GDM1 (cell line): ENCODE results near the gene MAP4K1.
"Not testable (repeated sequence)": the region's sequence is repeated elsewhere in the genome, so short reads cannot be mapped to it uniquely, and the experiment has no call there.

Experiments used
- DNase-seq: peaks from one replicate; lab custom pipeline; 2025; lab: John Stamatoyannopoulos, UW

MAP4K1 gene

GRCh38 chr19:38569368-38569983, 48.3 kb downstream of the MAP4K1 start:
- DNase-seq: no peak

DNA sequence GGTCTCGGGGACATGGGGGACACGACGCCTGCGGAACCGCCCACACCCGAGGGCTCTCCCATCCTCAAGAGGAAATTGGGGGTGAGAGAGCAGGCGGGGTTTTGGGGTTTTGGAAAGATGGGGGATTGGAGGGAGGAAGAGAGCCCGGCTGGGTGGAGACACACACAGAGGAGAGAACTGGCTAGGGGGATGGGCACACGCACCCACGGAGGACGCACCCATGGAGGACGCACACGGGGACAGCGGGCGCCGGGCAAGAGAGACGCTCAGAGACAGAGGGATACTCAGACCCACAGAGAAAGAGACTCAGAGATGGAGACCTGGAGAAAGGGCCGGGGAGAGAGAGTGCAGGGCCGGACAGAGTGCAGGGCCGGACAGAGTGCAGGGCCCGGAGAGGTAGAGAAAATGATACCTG, 52.1 kb downstream of the MAP4K1 start:
- no peak for DNase-seq

DNA sequence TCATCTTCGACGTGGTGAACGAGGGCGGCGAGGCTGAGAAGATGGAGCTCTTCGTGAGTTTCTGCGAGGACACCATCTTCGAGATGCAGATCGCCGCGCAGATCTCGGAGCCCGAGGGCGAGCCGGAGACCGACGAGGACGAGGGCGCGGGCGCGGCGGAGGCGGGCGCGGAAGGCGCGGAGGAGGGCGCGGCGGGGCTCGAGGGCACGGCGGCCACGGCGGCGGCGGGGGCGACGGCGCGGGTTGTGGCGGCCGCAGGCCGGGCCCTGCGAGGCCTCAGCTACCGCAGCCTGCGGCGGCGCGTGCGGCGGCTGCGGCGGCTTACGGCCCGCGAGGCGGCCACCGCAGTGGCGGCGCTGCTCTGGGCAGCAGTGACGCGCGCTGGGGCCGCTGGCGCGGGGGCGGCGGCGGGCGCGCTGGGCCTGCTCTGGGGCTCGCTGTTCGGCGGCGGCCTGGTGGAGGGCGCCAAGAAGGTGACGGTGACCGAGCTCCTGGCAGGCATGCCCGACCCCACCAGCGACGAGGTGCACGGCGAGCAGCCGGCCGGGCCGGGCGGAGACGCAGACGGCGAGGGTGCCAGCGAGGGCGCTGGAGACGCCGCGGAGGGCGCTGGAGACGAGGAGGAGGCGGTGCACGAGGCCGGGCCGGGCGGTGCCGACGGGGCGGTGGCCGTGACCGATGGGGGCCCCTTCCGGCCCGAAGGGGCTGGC, 52.6 kb downstream of the MAP4K1 start:
- DNase-seq: no peak

DNA sequence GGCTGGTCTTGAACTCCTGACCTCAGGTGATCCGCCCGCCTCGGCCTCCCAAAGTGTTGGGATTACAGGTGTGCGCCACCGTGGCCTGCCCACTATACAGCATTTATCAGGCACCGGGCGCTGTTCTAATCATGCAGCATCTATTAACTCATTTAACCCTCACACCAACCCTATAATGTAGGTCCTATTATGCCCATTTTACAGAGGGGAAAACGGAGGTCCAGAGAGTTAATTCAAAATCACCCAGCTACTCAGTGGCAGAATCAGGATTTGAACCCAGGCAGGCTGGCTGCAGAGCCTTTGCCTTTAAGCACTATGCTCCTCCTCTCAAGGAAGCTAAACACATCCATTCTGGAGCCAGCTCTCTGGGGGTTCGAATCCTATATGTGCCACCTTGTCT, 54.3 kb downstream of the MAP4K1 start:
- no peak for DNase-seq

GRCh38 chr19:38562096-38562495, 55.7 kb downstream of the MAP4K1 start:
- no peak for DNase-seq

- no peak for DNase-seq
Measured at GRCh38 chr19:38561658-38562057, 56.1 kb downstream of the MAP4K1 start.

- no peak for DNase-seq
Measured at GRCh38 chr19:38561053-38561606, 56.6 kb downstream of the MAP4K1 start.

DNA sequence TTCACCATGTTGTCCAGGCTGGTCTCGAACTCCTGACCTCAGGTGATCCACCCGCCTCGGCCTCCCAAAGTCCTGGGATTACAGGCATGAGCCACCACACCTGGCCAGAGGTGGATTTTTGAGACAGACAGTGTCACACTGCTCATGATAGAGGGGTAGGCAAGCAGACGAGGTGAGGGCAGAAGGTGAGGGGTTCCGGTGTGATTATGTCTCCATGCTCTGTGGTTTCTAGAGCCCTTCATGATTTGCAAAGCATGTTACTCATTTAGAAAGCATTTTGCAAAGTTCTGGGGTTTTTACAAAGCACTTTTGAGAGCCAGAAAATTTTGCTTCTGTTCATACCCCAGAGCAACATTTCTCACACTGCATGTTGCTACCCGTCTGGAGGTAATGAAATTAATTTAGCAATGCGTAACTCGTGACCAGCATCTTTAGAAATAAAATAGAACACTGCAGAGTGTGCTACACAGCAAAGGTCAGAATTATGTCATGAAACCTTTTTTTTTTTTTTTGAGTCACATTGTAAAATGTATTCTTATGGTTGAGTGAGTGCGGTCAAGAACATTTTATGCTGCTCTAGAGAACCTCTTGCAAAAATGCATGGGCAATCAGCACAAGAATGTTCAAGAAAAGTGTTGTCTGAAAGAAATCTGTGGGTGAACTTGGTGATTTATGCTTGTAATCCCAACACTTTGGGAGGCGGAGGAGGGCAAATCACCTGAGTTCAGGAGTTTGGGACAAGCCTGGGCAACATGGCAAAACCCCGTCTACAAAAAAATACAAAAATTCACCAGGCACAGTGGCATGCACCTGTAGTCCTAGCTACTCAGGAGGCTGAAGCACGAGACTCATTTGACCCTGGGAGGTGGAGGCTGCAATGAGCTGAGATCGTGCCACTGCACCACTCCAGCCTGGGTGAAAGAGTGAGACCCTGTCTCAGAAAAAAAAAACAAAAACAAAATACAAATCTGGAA, 58.0 kb downstream of the MAP4K1 start:
- DNase-seq: no peak

- DNase-seq: not testable (repeated sequence)
Measured at GRCh38 chr19:38558933-38559332, 58.8 kb downstream of the MAP4K1 start.

DNA sequence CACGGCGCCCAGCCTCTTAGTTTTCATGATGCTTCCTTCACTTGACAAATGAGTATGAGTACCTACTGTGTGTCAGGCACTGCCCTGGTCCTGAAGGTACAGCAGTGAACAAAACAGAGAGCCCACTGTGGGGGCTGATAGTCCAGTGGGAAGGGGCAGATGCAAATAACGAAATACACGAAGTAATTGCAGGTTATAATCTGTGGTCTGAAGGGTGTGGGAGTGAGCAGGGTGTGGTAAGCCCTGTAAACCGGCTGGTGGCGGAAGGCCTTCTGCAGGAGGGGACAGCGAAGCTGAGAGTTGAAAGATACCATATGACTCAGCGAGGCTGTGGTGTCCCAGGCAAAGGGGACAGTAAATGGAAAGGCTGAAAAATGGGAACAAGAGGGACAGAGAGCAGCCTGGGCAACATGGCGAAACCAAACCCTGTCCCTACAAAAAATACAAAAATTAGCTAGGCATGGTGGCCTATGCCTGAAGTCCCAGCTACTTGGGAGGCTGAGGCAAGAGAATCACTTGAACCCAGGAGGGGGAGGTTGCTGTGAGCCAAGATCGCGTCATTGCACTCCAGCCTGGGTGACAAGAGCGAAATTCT, 60.5 kb downstream of the MAP4K1 start:
- DNase-seq: no peak

- DNase-seq: no peak
Measured at GRCh38 chr19:38556521-38557174, 61.1 kb downstream of the MAP4K1 start.

DNA sequence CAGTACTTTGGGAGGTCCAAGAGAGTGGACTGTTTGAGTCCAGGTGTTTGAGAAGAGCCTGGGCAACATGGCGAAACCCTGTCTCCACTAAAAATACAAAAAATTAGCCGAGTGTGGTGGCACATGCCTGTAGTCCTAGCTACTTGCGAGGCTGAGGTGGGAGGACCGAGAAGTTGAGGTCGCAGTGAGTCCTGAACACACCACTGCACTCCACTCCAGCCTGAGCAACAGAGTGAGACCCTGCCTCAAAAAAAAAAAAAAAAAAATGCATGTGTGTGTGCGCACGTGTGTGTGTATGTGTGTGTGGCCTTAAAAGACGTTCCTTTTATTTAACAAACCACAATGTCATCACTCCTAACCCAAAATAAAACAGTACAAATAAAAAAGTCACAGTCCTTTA, 62.6 kb downstream of the MAP4K1 start:
- no peak for DNase-seq

- no peak for DNase-seq
Measured at GRCh38 chr19:38554676-38555141, 63.0 kb downstream of the MAP4K1 start.

GRCh38 chr19:38553239-38553638, 64.5 kb downstream of the MAP4K1 start:
- not testable (repeated sequence) for DNase-seq

- DNase-seq: no peak
Measured at GRCh38 chr19:38551450-38551813, 66.3 kb downstream of the MAP4K1 start.

DNA sequence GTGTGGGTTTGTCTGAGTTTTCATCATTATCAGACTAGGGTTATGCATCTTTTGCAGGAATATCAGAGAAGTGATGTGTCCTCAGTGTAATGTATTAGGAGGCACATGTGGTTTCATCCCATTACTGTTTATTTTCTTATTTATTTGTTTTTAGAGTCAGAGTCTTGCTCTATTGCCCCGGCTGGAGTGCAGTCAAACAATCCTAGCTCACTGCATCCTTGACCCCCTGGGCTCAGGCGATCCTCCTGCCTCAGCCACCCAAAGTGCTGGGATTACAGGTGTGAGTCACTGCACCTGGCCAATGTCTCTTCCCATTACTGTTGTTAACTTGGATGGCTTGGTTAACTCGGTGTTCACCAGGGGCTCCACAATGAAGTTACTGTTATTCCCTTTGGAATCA, 67.4 kb downstream of the MAP4K1 start:
- DNase-seq: no peak

GRCh38 chr19:38549942-38550341, 67.8 kb downstream of the MAP4K1 start:
- no peak for DNase-seq

GRCh38 chr19:38549061-38549460, 68.7 kb downstream of the MAP4K1 start:
- no peak for DNase-seq

DNA sequence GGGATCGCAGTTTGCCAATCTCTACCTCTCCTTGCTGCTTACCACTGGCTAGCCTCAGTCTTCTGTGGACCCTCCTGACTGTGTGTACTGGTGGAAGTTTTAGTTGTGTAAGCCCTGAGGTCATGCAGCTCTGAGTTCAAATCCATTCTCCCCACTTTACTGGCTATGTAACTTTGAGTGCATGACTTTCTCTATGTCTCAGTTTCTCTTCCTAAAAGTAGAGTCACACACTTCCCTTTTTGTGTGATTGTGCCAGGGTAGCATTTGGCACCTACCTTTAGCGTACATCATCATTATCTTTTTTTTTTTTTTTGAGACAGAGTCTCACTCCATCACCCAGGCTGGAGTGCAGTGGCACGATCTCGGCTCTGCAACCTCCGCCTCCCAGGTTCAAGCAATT, 70.3 kb downstream of the MAP4K1 start:
- DNase-seq: no peak

- no peak for DNase-seq
Measured at GRCh38 chr19:38545596-38545995, 72.2 kb downstream of the MAP4K1 start.

DNA sequence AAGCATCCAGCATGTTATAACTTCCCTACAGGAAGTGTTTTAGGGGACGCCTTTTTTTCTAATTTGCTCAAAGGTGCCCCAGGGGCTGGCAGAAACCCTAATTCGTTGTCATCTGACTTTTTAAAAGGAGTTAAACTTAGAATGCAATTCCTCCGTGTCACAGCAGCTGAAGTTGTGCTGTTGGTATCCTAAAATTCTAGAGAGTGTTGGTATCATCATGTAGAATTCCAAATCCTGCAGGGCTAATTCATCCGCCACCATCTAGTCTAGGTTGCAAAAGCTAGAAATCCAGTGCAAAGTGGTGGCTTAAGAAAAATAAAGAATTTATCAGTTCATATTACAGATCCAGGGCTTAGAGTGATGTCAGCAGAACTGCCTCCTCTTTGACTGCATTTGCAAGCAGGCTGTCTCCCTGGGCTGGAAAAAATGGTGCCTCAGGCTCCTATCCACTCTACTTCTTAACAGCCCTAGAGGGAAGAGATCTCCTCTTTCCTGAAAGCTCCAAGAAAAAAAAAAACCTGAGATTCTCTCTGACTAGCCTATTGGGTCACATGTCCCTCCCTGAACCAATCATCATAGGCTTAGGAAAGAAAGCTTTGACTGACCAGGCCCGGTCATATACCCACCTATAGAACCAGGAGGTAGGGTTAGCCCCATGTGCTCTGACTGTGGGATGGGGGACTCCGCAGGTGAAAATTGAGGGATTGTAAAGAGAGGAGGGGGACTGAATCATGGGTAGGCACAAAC, 73.0 kb downstream of the MAP4K1 start:
- DNase-seq: no peak
